BJ (cell line): ENCODE data around the gene PRKAR1B. TPM values are rescaled to one million over a fixed set of nuclear protein-coding genes. Genes with fewer than 3 reads are reported as not detected.

ENCODE experiments used
- CTCF ChIA-PET: fragments of 350-600 bp; formaldehyde crosslinking; extraction: SDS; loops from one replicate; lab custom pipeline; 2021; ENCODE audit warnings: antibody characterized with exemption, inconsistent platforms; lab: Yijun Ruan, JAX
- POLR2A ChIA-PET: fragments of 300-600 bp; sonication (Branson Sonifier 250); formaldehyde crosslinking; extraction: SDS; loops from one replicate; lab custom pipeline; 2021; ENCODE audit warnings: antibody characterized with exemption; lab: Charles Lee
- DNase-seq: peaks from one replicate; pipeline ENCODE4 v3.0.0-alpha.2; 2011; ENCODE audit warnings: low read depth
- H3K27me3 ChIP-seq: 2 replicates; pipeline ENCODE4 v1.6.0; 2011; ENCODE audit warnings: low read length; ENCODE audit not compliant: control insufficient read depth, insufficient read depth
- H3K36me3 ChIP-seq: 2 replicates; pipeline ENCODE4 v1.5.1; 2011; ENCODE audit warnings: low read length; ENCODE audit not compliant: control insufficient read depth, insufficient read depth
- H3K4me3 ChIP-seq: 2 replicates; pipeline ENCODE4 v1.5.1; 2011; ENCODE audit warnings: low read depth, mild to moderate bottlenecking, control low read depth, low read length
- polyA plus RNA-seq: library from polyadenylated mRNA; depleted of rRNA; stranded (reverse); fragments of >200 nt; gene quantifications from 2 replicates; pipeline ENCODE4 v1.2.3, GENCODE V29; 2011
- TF ChIP-seq, protein P1 (sequence below): IDR thresholded peaks from 2 replicates; pipeline ENCODE4 v1.5.1; 2011; ENCODE audit warnings: low read depth, mild to moderate bottlenecking, control low read depth, inconsistent platforms, low read length, moderate library complexity; ENCODE audit not compliant: insufficient read depth

PRKAR1B gene
- polyA plus RNA-seq, 1 experiment: 7.4 TPM

DNA sequence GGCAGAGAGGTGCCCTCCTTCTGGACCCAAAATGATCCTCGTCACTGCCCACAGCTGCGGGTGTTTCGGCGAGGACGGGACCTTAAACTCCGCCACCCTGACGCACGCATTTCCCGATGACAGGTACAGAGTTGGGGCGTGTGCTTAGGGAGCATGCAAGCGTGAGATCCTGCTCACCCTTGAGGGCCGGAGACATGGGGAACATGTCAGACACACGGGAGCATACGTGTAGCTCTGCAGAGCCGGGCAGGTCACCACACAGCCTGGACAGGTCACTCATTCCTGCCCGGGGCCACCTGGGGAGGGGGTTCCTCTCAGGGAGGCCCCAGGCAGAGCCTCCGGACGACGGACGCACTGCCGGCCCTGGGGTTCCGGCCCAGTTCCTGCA lies 149.8 kb downstream of the PRKAR1B start:
- TF ChIP-seq, protein P1, sequence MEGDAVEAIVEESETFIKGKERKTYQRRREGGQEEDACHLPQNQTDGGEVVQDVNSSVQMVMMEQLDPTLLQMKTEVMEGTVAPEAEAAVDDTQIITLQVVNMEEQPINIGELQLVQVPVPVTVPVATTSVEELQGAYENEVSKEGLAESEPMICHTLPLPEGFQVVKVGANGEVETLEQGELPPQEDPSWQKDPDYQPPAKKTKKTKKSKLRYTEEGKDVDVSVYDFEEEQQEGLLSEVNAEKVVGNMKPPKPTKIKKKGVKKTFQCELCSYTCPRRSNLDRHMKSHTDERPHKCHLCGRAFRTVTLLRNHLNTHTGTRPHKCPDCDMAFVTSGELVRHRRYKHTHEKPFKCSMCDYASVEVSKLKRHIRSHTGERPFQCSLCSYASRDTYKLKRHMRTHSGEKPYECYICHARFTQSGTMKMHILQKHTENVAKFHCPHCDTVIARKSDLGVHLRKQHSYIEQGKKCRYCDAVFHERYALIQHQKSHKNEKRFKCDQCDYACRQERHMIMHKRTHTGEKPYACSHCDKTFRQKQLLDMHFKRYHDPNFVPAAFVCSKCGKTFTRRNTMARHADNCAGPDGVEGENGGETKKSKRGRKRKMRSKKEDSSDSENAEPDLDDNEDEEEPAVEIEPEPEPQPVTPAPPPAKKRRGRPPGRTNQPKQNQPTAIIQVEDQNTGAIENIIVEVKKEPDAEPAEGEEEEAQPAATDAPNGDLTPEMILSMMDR: no peak

DNA sequence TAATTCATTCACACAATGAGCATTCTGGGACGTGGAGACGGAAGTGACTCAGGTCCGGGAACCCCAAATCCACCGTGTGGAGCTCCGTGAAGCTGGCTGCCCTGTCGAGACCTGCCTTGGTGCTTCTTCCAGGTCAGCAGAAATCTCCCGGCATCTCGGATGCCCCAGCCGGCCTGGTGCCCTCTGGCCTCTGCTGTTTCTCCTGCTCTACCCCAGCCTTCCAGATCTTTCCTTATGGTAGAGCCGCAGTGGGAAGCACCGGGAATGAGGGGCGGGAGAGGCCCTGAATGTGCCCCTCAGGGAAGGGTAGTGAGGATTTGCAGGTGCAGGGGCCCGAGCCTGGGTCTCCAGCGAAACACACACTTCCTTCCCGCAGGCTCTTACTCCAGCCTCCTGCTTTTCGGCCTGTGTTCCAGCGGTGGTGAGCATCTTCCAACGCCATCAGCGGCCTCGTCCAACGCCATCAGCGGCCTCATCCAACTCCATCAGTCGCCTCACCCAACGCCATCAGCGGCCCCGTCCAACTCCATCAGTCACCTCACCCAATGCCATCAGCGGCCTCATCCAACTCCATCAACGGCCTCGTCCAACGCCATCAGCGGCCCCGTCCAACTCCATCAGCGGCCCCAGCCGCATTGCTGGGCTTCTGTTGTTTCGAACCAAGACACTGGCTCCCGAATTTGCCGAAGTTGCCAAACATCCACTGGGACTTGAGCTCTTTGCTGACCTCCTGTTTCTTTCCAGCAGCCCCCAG lies 150.4 kb downstream of the PRKAR1B start:
- POLR2A ChIA-PET: no interaction called here
- no peaks in the 10 kb centered on the region; the same call in 1 of the 2 replicates for H3K36me3 ChIP-seq
- DNase-seq: no peak
- TF ChIP-seq, protein P1: no peak
- no peak overlapping the region for H3K4me3 ChIP-seq
- CTCF ChIA-PET: no interaction called here
- no peaks in the 10 kb centered on the region for H3K27me3 ChIP-seq

More for the DNA sequence above, 149.8 kb downstream of the PRKAR1B start:
- no peaks in the 10 kb centered on the region for H3K27me3 ChIP-seq
- POLR2A ChIA-PET: no interaction called here
- CTCF ChIA-PET: no interaction called here
- DNase-seq: no peak
- no peaks in the 10 kb centered on the region; the same call in 1 of the 2 replicates for H3K36me3 ChIP-seq
- H3K4me3 ChIP-seq: no peak overlapping the region

DNA sequence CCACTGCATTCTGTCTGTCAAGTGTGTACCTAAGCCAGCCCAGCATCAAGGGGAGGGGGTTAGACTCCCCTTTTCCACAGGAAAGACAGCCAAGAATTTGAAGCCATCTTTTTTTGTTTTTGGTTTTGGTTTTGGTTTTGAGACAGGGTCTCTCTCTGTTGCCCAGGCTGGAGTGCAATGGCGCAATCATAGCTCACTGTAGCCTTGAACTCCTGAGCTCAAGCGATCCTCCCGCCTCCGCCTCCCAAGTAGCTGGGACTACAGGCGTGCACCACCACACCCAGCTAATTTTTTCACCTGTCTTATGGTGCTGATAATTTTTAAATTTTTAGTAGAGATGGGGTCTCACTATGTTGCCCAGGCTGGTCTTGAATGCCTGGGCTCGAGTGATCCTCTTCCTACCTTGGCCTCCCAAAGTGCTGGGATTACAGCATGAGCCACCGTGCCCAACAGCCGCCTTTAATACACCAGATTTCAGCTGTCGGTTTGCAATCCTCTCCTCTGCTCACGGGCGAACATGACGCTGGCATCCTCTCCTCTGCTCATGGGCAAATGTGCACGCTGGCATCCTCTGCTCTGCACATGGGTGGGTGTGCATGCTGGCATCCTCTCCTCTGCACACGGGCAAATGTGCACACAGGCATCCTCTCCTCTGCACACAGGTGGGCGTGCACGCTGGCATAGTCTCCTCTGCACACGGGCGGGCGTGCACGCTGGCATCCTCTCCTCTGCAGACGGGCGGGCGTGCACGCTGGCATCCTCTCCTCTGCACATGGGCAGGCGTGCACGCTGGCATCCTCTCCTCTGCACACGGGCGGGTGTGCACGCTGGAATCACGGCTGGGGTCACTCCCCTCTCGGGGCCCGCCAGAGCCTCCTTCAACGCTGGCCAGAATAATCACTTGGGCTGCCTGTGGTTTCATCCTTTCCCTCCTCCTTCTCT lies 151.4 kb downstream of the PRKAR1B start:
- H3K4me3 ChIP-seq: no peak overlapping the region
- ChIA-PET POLR2A (no interaction called here), CTCF (no interaction called here)
- TF ChIP-seq, protein P1: no peak
- no peaks in the 10 kb centered on the region for H3K27me3 ChIP-seq
- no peaks in the 10 kb centered on the region; the same call in 1 of the 2 replicates for H3K36me3 ChIP-seq
- no peak for DNase-seq

DNA sequence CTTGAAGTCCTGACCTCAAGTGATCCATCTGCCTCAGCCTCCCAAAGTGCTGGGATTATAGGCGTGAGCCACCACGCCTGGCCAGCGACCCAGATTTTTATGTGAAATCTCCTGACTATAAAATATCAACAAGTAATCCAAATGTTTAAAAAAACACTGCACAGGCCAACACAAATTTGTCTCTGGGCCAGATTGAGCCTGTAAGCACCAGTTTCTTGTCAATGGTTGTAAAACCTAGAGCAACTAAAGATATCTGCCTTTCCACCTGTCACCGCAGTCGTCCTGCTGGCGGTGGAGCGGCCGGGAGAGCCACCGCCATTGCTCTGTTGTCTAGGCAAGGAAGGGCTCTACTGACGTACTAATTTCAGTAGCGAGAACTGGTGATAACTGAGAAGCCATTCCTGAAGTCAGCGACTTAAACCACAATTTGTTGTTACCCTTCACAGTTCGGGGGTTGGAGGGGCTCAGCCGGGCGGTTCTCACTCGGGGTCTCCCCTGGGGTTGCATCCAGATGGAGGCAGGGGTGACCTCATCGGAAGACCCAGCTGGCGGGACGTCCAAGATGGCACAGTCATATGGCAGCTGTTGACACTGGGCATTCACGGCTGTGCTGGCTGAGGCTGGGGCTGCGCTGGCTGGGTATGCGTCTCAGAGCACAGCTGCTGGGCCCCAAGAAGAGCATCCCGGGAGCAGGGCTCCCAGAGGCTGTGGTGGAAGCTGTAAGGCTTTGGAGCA lies 152.3 kb downstream of the PRKAR1B start:
- TF ChIP-seq, protein P1: no peak
- no peak overlapping the region for H3K4me3 ChIP-seq
- no peaks in the 10 kb centered on the region for H3K27me3 ChIP-seq
- ChIA-PET CTCF (no interaction called here), POLR2A (no interaction called here)
- no peak for DNase-seq
- H3K36me3 ChIP-seq: no peaks in the 10 kb centered on the region; the same call in 1 of the 2 replicates
